CD8-positive, alpha-beta memory T cell (primary cell): ENCODE measurements around the gene TOP3B. TPM values are rescaled to one million over a fixed set of nuclear protein-coding genes. Genes with fewer than 3 reads are reported as not detected.

Experiments
- CTCF ChIA-PET: fragments of 350-600 bp; sonication (Branson Sonifier 250); formaldehyde crosslinking; loops from one replicate; lab custom pipeline; 2021; ENCODE audit warnings: antibody characterized with exemption; lab: Charles Lee
- POLR2A ChIA-PET: fragments of 350-600 bp; sonication (Branson Sonifier 250); formaldehyde crosslinking; loops from one replicate; lab custom pipeline; 2021; ENCODE audit warnings: antibody characterized with exemption; lab: Charles Lee
- DNase-seq, 5 donors: peaks; one replicate each; pipeline versions ENCODE4 v3.0.0 to v3.0.0-alpha.2; 2020 to 2022; ENCODE audit warnings: mixed read lengths in 1 of 5
- H3K27ac ChIP-seq: one replicate; pipeline ENCODE4 v1.7.0; 2013; ENCODE audit warnings: low read depth, mild to moderate bottlenecking, low read length, moderate library complexity
- H3K27me3 ChIP-seq: 2 replicates; pipeline ENCODE4 v1.7.0; 2013; ENCODE audit warnings: low read length, mild to moderate bottlenecking; ENCODE audit not compliant: insufficient read depth, poor library complexity, severe bottlenecking
- H3K36me3 ChIP-seq: 2 replicates; pipeline ENCODE4 v1.7.0; 2013; ENCODE audit warnings: mild to moderate bottlenecking, low read length, moderate library complexity; ENCODE audit not compliant: insufficient read depth
- H3K4me1 ChIP-seq: 2 replicates; pipeline ENCODE4 v1.7.0; 2013; ENCODE audit warnings: mild to moderate bottlenecking, low read length, moderate library complexity; ENCODE audit not compliant: insufficient read depth
- H3K4me3 ChIP-seq: 2 replicates; pipeline ENCODE4 v1.7.0; 2013; ENCODE audit warnings: mild to moderate bottlenecking, low read length
- H3K9me3 ChIP-seq: 2 replicates; pipeline ENCODE4 v1.7.0; 2013; ENCODE audit warnings: mild to moderate bottlenecking, low read length
- H3K27ac Mint-ChIP-seq, 8 donors: one replicate each; pipeline ENCODE4 v1.8.0; 2020 to 2021; ENCODE audit warnings: mixed read lengths in 8 of 8, mild to moderate bottlenecking in 6 of 8, inconsistent platforms in 3 of 8, moderate library complexity in 3 of 8
- H3K27me3 Mint-ChIP-seq, 2 donors: one replicate each; pipeline ENCODE4 v1.8.0; 2020 to 2021; ENCODE audit warnings: mixed read lengths in 2 of 2, mild to moderate bottlenecking in 1 of 2, moderate library complexity in 1 of 2
- H3K36me3 Mint-ChIP-seq, 3 donors: one replicate each; pipeline ENCODE4 v1.8.0; 2020 to 2021; ENCODE audit warnings: mixed read lengths in 3 of 3, inconsistent platforms in 1 of 3, mild to moderate bottlenecking in 1 of 3
- H3K4me1 Mint-ChIP-seq, 3 donors: one replicate each; pipeline ENCODE4 v1.8.0; 2020 to 2021; ENCODE audit warnings: mixed read lengths in 3 of 3, inconsistent platforms in 1 of 3, mild to moderate bottlenecking in 1 of 3
- H3K4me3 Mint-ChIP-seq, 7 donors: one replicate each; pipeline ENCODE4 v1.8.0; 2020 to 2021; ENCODE audit warnings: mixed read lengths in 7 of 7, mild to moderate bottlenecking in 6 of 7, moderate library complexity in 4 of 7, inconsistent platforms in 2 of 7
- H3K9me3 Mint-ChIP-seq, 5 donors: one replicate each; pipeline ENCODE4 v1.8.0; 2020 to 2022; ENCODE audit warnings: mixed read lengths in 5 of 5, mild to moderate bottlenecking in 3 of 5, moderate library complexity in 2 of 5, inconsistent platforms in 1 of 5
- polyA plus RNA-seq: library from polyadenylated mRNA; unstranded; fragments of 300-500 nt; fragmentation: Illumina TruSeq; gene quantifications from one replicate; pipeline ENCODE4 v1.2.3, GENCODE V29; 2021
- total RNA-seq, 2 experiments: library from RNA; stranded (reverse); gene quantifications; one replicate each; pipeline ENCODE4 v1.2.3, GENCODE V29; 2021

The TOP3B gene
- total and polyA plus RNA-seq, 3 experiments from 2014 or later = 17.3 to 36.9 (median 30.1) TPM

DNA sequence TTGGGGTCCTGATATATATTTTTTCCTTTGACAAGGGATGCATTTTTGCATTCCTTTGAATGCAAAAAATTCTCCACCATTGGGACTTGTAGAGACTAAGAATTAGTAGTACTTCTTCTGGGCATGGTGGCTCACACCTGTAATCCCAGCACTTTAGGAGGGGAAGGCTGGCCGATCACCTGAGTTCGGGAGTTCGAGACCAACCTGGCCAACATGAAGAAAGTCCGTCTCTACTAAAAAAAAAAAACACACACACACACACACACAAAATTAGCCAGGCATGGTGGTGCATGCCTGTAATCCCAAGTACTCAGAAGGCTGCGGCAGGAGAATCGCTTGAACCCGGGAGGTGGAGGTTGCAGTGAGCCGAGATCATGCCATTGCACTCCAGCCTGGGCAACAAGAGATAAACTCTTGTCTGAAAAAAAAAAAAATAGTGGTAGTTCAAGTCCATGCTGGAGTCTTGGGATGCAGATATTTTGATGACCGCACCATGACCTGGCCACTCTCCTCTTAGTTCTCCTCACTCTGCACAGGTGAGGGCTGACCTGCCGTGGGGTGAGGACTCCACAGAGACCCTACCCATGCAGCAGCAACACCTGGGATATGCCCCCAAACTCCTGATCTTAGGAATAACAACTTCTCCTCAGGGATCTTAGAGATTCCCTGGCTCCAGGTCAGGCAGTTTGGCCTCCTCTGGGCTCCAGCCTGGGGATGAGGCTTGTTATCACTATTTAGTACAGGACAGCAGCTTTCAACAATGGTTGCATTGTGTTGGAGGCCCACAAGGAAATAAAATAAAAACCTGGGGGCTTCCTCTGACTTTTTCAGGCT lies 36.5 kb upstream of the TOP3B start:
- H3K9me3 ChIP-seq = no peaks in the 10 kb centered on the region
- no peak overlapping the region for H3K4me3 ChIP-seq
- Mint-ChIP-seq H3K27ac (peak overlapping the region in 1 of 8 donors; percentile 80), H3K9me3 (no peaks in the 10 kb centered on the region), H3K27me3 (peaks cover 4 to 11% of the 10 kb centered on the region in 2 donors), H3K4me3 (no peak overlapping the region), H3K4me1 (no peaks in the 10 kb centered on the region), H3K36me3 (no peaks in the 10 kb centered on the region)
- DNase-seq = no peak
- H3K27me3 ChIP-seq = no peaks in the 10 kb centered on the region
- no peaks in the 10 kb centered on the region for H3K4me1 ChIP-seq
- no peaks in the 10 kb centered on the region for H3K36me3 ChIP-seq
- ChIA-PET CTCF (no interaction called here), POLR2A (no interaction called here)
- H3K27ac ChIP-seq = no peak overlapping the region

DNA sequence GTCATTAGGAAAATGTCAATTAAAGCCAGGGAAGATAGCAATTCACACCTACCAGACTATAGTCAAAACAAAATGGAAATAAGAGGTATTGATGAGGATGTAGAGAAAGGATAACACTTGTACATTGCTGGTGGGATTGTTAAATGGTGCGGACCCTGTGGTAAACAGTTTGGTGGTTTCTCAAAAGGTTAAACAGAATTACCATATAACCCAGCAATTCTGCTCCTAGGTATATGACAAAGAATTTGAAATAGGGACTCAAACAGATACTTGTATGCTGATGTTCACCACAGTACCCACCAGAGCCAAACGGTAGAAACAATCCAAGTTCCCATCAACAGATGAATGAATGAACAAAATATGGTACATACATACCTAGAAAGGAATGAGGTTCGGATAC lies 33.0 kb upstream of the TOP3B start:
- DNase-seq = no peak
- H3K4me3 ChIP-seq = no peak overlapping the region
- H3K4me1 ChIP-seq = no peaks in the 10 kb centered on the region
- H3K4me3 Mint-ChIP-seq = no peak overlapping the region
- H3K36me3 ChIP-seq = no peaks in the 10 kb centered on the region
- no peaks in the 10 kb centered on the region for H3K9me3 ChIP-seq
- CTCF ChIA-PET = no interaction called here
- H3K27me3 ChIP-seq = peaks cover 5% of the 10 kb centered on the region
- no peak overlapping the region for H3K27ac Mint-ChIP-seq
- H3K27me3 Mint-ChIP-seq = peaks cover 12 to 26% of the 10 kb centered on the region in 2 donors
- POLR2A ChIA-PET = no interaction called here
- no peak overlapping the region for H3K27ac ChIP-seq
- H3K9me3 Mint-ChIP-seq = peaks cover 0 to 3% (median 0%) of the 10 kb centered on the region in 5 donors
- H3K36me3 Mint-ChIP-seq = peaks cover 0 to 1% (median 0%) of the 10 kb centered on the region in 3 donors
- H3K4me1 Mint-ChIP-seq = no peaks in the 10 kb centered on the region

DNA sequence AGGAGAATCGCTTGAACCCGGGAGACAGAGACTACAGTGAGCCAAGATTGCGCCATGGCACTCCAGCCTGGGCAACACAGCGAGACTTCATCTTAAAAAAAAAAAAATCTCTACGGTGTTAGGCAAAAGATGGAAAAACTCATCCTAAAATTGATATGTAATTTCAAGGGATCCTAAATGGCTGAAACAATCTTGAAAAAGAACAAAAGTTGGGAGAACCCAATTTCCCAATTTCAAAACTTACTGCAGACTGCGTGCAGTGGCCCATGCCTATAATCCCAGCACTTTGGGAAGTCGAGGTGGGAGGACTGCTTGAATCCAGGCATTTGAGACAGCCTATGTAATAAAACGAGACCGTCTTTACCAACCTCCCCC lies 31.7 kb upstream of the TOP3B start:
- no peak overlapping the region for H3K27ac Mint-ChIP-seq
- POLR2A ChIA-PET = no interaction called here
- Histone ChIP-seq H3K36me3 (no peaks in the 10 kb centered on the region), H3K27me3 (peaks cover 5% of the 10 kb centered on the region), H3K4me3 (no peak overlapping the region), H3K9me3 (no peaks in the 10 kb centered on the region), H3K27ac (no peak overlapping the region), H3K4me1 (no peaks in the 10 kb centered on the region)
- H3K9me3 Mint-ChIP-seq = peaks cover 0 to 3% (median 0%) of the 10 kb centered on the region in 5 donors
- no peaks in the 10 kb centered on the region for H3K4me1 Mint-ChIP-seq
- CTCF ChIA-PET = no interaction called here
- no peak for DNase-seq
- peaks cover 0 to 3% (median 0%) of the 10 kb centered on the region in 3 donors for H3K36me3 Mint-ChIP-seq
- H3K27me3 Mint-ChIP-seq = peaks cover 12 to 37% of the 10 kb centered on the region in 2 donors
- no peak overlapping the region for H3K4me3 Mint-ChIP-seq

DNA sequence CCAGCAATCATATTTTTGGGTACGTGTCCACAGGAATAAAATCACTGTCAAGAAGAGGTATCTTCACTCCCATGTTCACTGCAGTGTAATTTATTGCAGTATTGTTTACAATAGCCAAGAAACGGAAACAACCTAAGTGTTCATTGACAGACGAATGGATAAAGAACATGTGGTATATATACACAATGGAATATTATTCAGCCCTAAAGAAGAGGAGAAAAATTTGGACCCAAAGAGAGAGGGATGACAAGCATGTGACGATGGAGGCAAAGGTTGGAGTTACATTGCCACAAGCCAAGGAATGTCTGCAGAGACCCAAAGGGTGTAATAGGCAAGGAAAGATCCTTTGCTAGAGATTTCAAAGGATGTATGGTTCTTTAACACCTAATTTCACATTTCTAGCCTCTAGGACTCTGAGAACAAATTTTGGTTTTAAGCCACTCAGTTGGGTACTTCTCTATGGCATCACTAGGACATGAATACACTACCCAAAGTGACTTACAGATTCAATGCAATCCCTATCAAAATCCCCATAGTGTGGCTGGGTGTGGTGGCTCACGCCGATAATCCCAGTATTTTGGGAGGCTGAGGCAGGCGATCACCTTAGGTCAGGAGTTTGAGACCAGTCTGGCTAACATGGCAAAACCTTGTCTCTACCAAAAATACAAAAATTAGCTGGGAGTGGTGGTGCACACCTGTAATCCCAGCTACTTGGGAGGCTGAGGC lies 31.1 kb upstream of the TOP3B start:
- Histone ChIP-seq H3K27me3 (peaks cover 5% of the 10 kb centered on the region), H3K27ac (no peak overlapping the region), H3K9me3 (no peaks in the 10 kb centered on the region), H3K36me3 (no peaks in the 10 kb centered on the region), H3K4me3 (no peak overlapping the region), H3K4me1 (no peaks in the 10 kb centered on the region)
- CTCF ChIA-PET = no interaction called here
- H3K27ac Mint-ChIP-seq = no peak overlapping the region
- H3K27me3 Mint-ChIP-seq = peaks cover 16 to 42% of the 10 kb centered on the region in 2 donors
- peaks cover 0 to 3% (median 0%) of the 10 kb centered on the region in 5 donors for H3K9me3 Mint-ChIP-seq
- no peak overlapping the region for H3K4me3 Mint-ChIP-seq
- DNase-seq = no peak
- H3K36me3 Mint-ChIP-seq = peaks cover 0 to 3% (median 0%) of the 10 kb centered on the region in 3 donors
- H3K4me1 Mint-ChIP-seq = no peaks in the 10 kb centered on the region
- POLR2A ChIA-PET = no interaction called here

DNA sequence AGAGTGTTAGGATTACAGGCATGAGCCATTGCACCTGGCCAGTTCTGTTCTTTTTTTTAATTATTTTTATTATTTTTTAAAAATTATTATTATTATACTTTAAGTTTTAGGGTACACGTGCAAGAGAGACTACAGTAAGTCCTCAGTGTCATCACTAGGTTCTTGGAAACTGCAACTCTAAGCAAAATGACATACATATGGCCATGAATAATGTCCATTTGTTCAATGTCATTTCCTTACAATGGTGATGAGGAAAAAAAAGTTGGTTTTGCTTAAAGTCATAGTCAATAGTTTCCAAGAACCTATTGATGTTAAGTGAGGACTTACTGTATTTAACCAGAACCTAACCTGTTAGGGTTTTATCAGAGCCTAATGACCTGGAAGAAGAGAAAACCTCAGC lies 29.4 kb upstream of the TOP3B start:
- H3K9me3 Mint-ChIP-seq = peaks cover 0 to 3% (median 0%) of the 10 kb centered on the region in 5 donors
- Histone ChIP-seq H3K27me3 (peaks cover 5% of the 10 kb centered on the region), H3K4me1 (no peaks in the 10 kb centered on the region), H3K4me3 (no peak overlapping the region), H3K27ac (no peak overlapping the region), H3K9me3 (no peaks in the 10 kb centered on the region), H3K36me3 (no peaks in the 10 kb centered on the region)
- POLR2A ChIA-PET = no interaction called here
- CTCF ChIA-PET = no interaction called here
- no peak for DNase-seq
- H3K27me3 Mint-ChIP-seq = peaks cover 17 to 31% of the 10 kb centered on the region in 2 donors
- H3K36me3 Mint-ChIP-seq = peaks cover 0 to 3% (median 0%) of the 10 kb centered on the region in 3 donors
- no peak overlapping the region for H3K27ac Mint-ChIP-seq
- no peak overlapping the region for H3K4me3 Mint-ChIP-seq
- no peaks in the 10 kb centered on the region for H3K4me1 Mint-ChIP-seq

DNA sequence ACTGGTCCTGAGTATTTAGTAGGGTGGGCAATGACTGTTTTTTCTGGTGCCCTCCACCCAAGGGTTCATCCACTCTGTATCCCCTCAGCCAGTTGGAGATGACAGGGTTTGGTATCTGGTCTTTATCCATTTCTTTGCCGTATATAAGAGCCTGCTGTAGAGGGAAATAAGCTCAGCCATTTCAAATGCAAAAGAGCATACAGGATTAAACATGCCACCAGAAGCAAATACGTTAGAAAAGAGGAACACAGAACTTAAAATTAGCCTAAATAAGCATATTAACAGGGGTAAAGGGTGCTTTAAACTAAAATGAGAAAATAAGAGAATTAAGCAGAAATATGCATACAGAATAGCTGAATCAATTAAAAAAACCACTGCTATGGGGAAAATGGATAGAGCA lies 27.8 kb upstream of the TOP3B start:
- DNase-seq = no peak
- H3K27ac ChIP-seq = no peak overlapping the region
- no peaks in the 10 kb centered on the region for H3K4me1 ChIP-seq
- Mint-ChIP-seq H3K4me1 (no peaks in the 10 kb centered on the region), H3K27me3 (peaks cover 20 to 31% of the 10 kb centered on the region in 2 donors), H3K27ac (no peak overlapping the region), H3K36me3 (peaks cover 0 to 3% (median 0%) of the 10 kb centered on the region in 3 donors), H3K9me3 (peaks cover 0 to 3% (median 0%) of the 10 kb centered on the region in 5 donors), H3K4me3 (no peak overlapping the region)
- H3K36me3 ChIP-seq = no peaks in the 10 kb centered on the region
- ChIA-PET CTCF (no interaction called here), POLR2A (no interaction called here)
- H3K4me3 ChIP-seq = no peak overlapping the region
- no peaks in the 10 kb centered on the region for H3K9me3 ChIP-seq
- peaks cover 5% of the 10 kb centered on the region for H3K27me3 ChIP-seq

DNA sequence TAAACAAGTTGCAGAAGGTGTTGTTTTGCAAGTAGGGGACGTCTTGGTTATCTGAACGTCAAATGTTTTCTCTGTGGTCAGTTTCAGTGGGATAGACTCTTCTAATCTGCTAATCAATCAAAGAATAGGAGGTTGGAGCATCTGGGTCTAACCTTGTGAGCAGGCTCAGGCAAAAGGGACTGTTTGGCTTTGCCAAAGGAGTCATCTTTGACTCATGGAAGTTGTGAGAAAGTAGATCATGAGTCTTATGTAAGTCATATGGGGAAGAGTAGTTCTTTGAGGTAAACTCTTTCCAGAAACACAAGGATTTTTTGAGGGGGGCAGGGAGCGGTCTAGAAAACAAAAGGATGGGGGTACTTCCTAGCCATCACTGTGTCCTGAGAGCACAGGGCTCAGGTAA lies 27.1 kb upstream of the TOP3B start:
- CTCF ChIA-PET = no interaction called here
- H3K9me3 Mint-ChIP-seq = peaks cover 0 to 3% (median 0%) of the 10 kb centered on the region in 5 donors

DNA sequence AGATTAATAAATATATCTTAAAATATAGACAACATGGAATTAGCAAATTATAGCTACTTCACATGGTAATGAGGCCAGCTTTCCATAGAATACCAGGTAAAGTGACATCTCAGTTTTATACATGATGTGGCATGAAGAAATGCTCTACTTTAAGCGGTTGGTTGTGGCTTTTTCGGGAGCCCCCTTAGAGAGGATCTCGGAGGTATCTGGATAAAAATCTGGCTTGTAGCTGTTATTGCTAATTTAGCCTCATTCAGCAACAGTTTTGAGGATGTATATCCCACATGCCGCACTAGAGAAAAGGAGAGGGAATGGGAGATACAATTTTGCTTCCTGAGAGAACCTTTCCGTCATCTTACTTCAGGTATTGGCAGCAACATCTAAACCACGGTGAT lies 24.0 kb upstream of the TOP3B start:
- Mint-ChIP-seq H3K4me3 (no peak overlapping the region), H3K27ac (no peak overlapping the region), H3K9me3 (no peaks in the 10 kb centered on the region), H3K36me3 (peaks cover 0 to 3% (median 0%) of the 10 kb centered on the region in 3 donors), H3K4me1 (no peaks in the 10 kb centered on the region), H3K27me3 (peaks cover 9 to 28% of the 10 kb centered on the region in 2 donors)
- Histone ChIP-seq H3K4me3 (no peak overlapping the region), H3K27ac (no peak overlapping the region), H3K36me3 (no peaks in the 10 kb centered on the region), H3K27me3 (no peaks in the 10 kb centered on the region), H3K4me1 (no peaks in the 10 kb centered on the region), H3K9me3 (no peaks in the 10 kb centered on the region)
- DNase-seq = no peak
- POLR2A ChIA-PET = no interaction called here
- CTCF ChIA-PET = no interaction called here

More for the DNA sequence above, 27.1 kb upstream of the TOP3B start:
- Mint-ChIP-seq H3K4me3 (no peak overlapping the region), H3K4me1 (no peaks in the 10 kb centered on the region), H3K27me3 (peaks cover 20 to 31% of the 10 kb centered on the region in 2 donors), H3K36me3 (peaks cover 0 to 3% (median 0%) of the 10 kb centered on the region in 3 donors), H3K27ac (no peak overlapping the region)
- Histone ChIP-seq H3K4me1 (no peaks in the 10 kb centered on the region), H3K27ac (no peak overlapping the region), H3K4me3 (no peak overlapping the region), H3K27me3 (peaks cover 5% of the 10 kb centered on the region), H3K36me3 (no peaks in the 10 kb centered on the region), H3K9me3 (no peaks in the 10 kb centered on the region)
- DNase-seq = no peak
- POLR2A ChIA-PET = no interaction called here
